Activated T-cell treated with anti-CD3 and anti-CD28 coated beads, Interleukin-2, amount 50 U/mL, for 48 hours (primary cell): Measurements from ENCODE around the gene TAAR2.
"Not testable (repeated sequence)": the region's sequence is repeated elsewhere in the genome, so short reads cannot be mapped to it uniquely, and the experiment has no call there.

Source experiments
- DNase-seq, 2 experiments: peaks; one replicate each; pipeline ENCODE4 v3.0.0-alpha.2; 2020

TAAR2 gene

DNA sequence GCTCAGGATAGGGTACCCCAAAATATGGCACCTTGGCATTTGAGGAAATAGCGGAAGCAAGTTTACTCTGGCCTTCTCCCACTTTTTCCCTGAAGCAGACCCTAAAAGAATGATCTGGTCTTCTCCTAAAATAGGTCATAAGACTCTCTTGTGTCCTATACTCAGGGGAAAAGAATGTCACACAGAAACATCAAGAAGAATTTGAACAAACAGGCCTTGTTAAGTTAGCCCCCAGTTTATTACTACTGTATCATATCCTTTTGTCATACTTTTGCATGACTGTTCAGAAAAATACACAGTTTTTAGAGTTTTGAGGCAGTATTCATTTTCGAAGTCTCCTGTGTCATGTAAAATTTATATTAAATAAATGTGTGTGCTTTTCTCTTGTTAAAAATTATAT is 12.5 kb downstream of the TAAR2 start:
- no peak for DNase-seq

DNA sequence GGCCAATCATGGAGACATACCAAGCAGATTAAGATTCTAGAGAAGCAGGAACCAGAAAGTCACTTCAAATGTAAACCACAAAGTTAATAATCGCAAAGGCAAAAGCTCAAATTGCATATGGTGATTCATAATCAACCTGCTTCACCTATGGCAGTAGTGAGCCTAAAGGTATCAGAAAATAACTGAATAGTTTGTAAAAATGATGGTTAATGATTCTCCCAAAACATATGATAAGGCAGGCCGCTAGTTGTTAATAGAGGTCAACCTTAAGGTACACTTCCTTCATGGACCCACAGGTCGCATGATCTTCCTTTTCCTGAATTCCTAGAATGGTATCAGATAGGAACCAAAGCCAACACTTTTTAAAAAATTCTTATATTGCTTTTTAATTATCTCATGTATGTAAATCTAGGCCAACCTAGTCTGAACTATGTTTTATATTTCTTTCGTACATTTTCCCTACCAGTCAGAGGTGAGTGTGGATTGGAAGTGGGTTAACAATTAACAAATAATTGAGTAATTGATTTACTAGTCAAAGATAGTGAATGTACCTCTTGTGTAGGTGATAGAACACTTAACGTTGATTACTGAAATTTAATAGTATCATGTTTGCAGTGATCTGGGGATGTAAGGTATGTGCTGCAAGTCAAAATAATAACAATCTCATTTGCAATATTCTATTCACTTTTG is 16.4 kb downstream of the TAAR2 start:
- no peak for DNase-seq

DNA sequence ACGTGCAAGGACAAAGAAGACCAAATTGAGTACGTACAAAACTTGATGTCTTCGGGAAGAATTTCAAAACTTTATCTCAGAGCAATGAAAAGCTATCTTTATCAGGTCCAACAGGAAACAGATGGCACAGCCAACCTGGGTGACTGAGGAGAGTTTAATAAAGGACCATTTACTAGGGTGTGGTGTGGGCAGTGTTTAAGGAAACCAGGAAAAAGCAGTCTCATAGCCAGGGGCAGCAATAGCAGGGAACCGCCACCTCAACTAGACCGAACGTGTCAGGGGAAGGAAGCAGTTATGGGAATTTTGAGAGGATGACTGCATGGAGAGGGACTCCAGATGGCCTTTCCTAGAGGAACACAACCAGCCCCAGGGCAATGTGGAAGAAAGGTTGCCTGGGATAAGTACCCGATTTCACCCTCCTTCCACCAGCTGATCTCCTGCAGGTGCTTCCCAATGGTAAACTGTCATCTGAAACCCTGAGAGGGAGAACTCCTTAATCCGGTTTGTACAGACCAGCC is 19.4 kb downstream of the TAAR2 start:
- DNase-seq = no peak

DNA sequence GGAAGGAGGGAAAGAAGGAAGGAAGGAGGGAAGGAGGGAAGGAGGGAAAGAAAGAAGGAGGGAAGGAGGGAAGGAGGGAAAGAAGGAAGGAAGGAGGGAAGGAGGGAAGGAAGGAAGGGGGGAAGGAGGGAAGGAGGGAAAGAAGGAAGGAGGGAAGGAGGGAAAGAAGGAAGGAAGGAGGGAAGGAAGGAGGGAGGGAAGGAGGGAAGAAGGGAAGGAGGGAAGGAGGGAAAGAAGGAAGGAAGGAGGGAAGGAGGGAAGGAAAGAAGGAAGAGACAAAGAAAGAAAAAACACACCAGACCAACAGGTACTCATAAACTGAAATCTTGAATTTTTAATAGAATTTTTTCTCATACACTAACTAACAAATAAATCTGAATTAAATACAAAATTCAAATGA is 23.2 kb downstream of the TAAR2 start:
- DNase-seq = not testable (repeated sequence)

DNA sequence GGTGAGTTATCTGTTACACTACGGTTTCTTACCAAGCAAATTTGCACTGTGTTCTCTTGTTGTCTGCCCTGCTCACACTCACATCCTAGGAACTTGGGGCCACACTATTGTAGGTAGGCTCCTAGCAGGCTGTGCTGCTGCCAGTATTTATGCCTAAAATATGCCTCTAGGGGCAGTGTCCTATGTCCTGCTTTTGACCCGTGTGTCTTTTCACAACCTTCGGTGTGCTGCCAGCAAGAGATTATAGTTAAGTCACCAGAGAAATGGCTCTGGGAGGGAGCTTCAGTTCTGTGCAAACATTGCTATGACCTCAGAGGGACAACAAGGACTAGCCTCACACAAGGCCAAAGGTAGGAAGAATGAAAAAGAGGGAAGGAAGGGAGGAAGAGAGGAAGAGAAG is 25.6 kb downstream of the TAAR2 start:
- no peak for DNase-seq

DNA sequence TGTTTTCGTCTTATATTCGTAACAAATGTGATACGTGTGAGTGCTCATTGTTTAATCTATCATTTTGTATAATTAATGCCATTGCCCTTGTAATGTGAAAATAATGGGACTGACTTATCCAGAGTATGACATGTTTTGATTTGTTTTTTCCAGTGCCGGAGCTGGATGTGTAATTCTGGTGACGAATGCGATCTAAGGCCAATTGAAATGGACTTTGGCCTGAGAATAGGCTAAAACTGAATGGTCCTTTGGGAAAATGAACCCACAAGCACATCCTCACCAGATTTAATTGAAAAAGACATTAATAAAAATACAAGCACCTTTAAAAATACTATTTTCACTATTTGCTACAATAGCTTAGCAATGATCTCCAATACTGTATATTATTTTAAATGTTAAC is 27.9 kb downstream of the TAAR2 start:
- no peak for DNase-seq

DNA sequence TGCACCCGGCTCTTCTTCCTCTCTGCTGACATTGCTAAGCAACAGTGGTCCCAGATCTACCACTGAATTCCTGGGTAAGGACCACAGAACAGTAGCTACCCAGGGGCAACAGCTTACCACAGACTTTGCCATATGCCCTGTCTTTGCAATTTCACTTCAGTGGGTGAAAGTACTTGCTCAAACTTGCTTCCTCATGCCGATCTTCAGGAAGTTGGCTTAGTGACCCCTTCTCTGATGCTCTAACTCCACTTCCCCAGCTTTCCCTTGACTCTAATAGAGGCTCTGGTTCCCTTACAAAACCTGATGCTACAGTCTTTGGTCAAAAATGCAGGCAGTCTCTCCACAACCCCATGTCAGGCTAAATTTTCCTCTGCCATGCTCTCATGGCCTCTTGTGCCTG is 31.2 kb downstream of the TAAR2 start:
- no peak for DNase-seq

DNA sequence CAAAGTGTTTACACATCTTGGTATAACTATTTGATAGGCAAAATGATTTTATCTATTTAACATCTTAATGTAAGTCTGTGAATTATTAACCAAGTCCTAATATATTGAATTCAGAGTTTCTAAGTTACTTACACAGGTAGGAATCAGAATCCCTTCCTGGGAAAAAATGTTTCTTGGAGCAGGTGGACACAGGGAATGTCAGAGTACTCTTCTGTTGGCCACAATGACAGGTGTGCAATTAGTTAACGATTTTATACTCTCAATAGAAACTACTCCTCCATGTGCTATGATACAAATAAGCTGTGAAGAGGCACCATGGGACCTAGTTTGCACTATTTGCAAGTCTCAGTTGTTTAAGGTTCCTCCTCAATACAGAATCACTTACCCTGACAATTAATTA is 33.7 kb downstream of the TAAR2 start:
- DNase-seq = no peak

DNA sequence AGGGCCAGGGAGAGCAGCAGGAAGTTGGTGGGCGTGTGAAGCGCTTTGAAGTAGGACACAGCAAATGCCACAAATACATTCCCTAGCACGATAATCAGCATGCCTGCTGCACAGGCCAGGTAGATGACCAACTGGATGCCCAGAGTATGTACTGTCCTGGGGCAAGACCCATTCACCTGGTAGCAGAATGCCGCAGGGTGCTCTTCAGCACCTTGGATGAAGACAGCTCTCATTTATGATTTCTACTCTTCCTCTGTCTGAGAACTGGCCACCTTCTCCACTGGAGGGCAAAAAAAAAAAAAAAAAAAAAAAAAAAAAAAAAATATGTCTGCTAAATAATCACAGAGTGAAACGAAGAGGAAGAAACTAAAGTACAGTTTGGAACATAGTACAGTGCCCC is 34.6 kb downstream of the TAAR2 start, which contains the start of gene TAAR5:
Gene TAAR5, minus strand, starts transcription at position 288 of the 400 bp plus-strand sequence. Its CDS starts 55 bp downstream, at position 233.
- DNase-seq = no peak

DNA sequence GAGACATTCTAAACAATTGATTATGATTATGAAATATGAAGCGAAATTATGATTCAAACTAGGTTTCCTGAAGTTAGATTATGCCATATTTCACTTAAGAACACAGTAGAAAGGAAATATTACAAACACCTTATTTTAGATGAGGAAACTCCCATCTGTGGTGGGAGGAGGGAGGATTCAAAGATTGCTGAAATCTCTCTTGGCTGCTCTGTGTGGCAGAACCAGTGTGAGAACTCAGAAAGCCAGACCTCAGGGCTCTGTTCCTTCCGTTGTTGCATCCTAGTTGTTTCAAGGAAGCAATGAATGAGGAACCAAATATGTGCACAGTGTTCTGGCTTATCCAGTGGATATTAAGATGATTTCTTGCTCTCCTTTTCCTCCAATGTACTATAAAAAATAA is 36.7 kb downstream of the TAAR2 start:
- DNase-seq = no peak

DNA sequence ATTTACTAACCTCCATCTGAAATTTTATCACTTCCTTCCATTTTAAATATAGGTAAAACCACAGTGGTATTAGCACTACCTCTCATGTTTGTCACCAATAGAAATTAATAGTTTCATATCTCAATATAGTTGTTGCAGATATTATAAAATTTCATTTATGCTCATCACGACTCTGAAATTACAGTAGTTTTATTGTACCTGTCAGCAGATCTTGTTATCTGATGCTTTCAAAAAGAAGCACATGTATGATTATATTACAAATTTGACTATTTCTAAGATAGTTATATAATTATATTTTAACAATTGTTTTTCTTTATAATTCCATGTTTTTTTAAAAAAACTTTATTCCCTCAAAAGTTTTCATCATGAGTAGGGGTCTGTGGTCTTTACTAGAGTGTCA is 39.4 kb downstream of the TAAR2 start:
- DNase-seq = no peak

DNA sequence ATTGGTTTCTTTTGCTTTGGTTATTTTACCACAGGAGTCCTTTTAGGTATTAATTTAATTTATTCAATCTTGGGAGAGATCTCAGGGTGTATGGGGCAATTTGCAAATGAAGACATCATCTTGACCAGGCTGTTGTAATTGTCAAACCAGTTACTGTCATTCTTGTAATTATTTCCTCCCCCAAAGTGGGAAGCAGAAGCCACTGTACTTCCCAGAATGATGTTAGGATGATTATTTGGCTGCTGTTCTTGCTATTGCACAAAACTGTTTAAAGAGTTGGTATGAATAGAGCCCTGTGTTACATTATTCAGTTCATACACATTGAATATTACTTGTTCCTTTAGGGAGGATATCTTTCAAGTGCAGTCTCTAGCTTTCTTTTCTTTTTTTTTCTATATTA is 52.3 kb downstream of the TAAR2 start:
- no peak for DNase-seq

DNA sequence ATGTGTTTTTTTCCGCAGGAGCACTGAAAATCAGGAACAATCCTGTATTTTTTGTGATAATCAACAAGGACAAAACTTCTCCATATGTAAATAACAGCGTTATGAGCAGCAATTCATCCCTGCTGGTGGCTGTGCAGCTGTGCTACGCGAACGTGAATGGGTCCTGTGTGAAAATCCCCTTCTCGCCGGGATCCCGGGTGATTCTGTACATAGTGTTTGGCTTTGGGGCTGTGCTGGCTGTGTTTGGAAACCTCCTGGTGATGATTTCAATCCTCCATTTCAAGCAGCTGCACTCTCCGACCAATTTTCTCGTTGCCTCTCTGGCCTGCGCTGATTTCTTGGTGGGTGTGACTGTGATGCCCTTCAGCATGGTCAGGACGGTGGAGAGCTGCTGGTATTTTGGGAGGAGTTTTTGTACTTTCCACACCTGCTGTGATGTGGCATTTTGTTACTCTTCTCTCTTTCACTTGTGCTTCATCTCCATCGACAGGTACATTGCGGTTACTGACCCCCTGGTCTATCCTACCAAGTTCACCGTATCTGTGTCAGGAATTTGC is 53.8 kb downstream of the TAAR2 start, which contains the start of gene TAAR6:
Gene TAAR6, plus strand, starts transcription at position 102 of the 557 bp plus-strand sequence. Its CDS starts 0 bp downstream, at position 102.
- no peak for DNase-seq

DNA sequence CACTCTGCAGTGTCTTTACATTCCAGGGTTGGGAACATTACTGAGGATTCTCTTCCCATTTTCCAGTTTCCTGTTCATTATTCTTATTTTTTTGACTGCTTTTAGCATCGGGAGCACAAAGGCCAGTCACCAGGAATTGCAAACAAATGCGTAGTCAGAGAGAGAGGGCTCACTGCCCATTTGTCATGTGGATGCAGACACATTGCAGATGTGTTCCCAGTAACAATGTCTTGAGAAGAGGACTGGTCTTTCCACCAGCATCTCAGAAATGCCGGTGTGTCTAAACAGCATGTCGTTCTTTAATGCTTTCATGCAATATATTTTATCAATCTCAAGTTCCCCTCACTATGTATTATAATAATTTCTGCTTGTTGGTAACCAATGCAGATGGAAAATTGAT is 54.9 kb downstream of the TAAR2 start:
- DNase-seq = no peak

DNA sequence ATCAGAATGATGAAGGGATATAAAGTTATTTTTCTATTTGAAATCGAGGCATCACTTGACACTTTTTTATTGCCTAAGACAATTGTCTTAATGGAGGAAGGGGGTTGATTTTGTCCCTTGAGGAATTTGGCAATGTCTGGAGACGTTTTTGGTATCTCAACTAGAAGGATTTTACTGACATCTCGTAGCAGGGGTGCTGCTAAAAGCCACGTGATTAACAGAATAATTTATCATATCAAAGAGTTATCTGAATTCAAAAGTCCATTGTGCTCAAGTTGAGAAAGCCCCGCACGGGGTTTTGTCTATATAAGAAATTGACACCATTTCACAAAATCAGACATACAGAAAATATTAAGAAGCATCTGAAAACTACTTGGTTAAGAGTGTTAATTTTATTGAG is 55.5 kb downstream of the TAAR2 start:
- no peak for DNase-seq

DNA sequence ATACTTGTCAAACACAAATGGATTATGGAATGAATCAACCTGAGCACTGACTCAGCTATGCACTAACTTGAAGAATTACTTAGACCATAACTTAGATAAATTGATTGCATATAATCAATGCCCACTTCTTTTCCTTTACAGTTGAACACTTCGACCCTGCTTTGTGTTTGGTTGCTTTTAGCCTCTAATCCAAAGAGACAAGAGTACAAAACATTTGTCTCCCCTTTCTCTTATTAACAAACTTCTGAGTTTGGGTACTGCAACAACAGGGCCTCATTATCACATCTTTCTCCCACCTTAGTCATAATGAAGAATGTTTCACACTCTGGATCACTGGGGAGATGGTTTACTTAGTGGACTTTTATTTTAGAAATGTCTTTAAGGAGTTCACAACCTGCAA is 56.5 kb downstream of the TAAR2 start:
- DNase-seq = no peak
